Gastrocnemius medialis (tissue), 4 donors: Measurements from ENCODE around the gene PPIH. TPM values are rescaled to one million over a fixed set of nuclear protein-coding genes. Genes with fewer than 3 reads are reported as not detected.

Experiments
- ATAC-seq, 2 donors: fragments of 150-250 bp; one replicate each; pipeline ENCODE4 v1.9.1; 2016
- DNase-seq, 2 donors: peaks; one replicate each; pipeline ENCODE4 v3.0.0-alpha.2; 2019
- H3K27ac ChIP-seq, 4 donors: fragments of 200-600 bp; sonication (generic); 1 replicate in 1 of 4; 2 replicates in 3 of 4; pipeline ENCODE4 v1.5.1; 2016 to 2018; ENCODE audit warnings: mild to moderate bottlenecking in 2 of 4, moderate library complexity in 1 of 4
- H3K27me3 ChIP-seq, 3 donors: fragments of 200-600 bp; sonication (generic) in 2 of 3; 1 replicate in 1 of 3; 2 replicates in 2 of 3; pipeline versions ENCODE4 v1.5.1 to v1.6.0; 2016 to 2019; ENCODE audit warnings: mild to moderate bottlenecking in 1 of 3, moderate library complexity in 1 of 3
- H3K36me3 ChIP-seq, 2 donors: fragments of 200-600 bp; sonication (generic) in 1 of 2; one replicate each; pipeline ENCODE4 v1.5.1; 2017 to 2018
- H3K4me1 ChIP-seq, 2 donors: fragments of 200-600 bp; sonication (generic) in 1 of 2; one replicate each; pipeline ENCODE4 v1.5.1; 2016 to 2017; ENCODE audit warnings: mild to moderate bottlenecking in 2 of 2
- H3K4me3 ChIP-seq, 4 donors: fragments of 200-600 bp; sonication (generic) in 3 of 4; 1 replicate in 1 of 4; 2 replicates in 3 of 4; pipeline ENCODE4 v1.5.1; 2016 to 2019; ENCODE audit warnings: mild to moderate bottlenecking in 2 of 4
- H3K9me3 ChIP-seq, 3 donors: fragments of 200-600 bp; sonication (generic) in 2 of 3; 1 replicate in 1 of 3; 2 replicates in 2 of 3; pipeline ENCODE4 v1.5.1; 2016 to 2019
- CTCF ChIP-seq, 5 experiments: fragments of 450-650 bp in 3 of 5; fragments of 200-600 bp in 2 of 5; sonication (generic) in 2 of 5; IDR thresholded peaks in 4 of 5; conservative IDR thresholded peaks in 1 of 5; 1 replicate in 4 of 5; 2 replicates in 1 of 5; pipeline ENCODE4 v1.5.1; 2016 to 2019; ENCODE audit warnings: antibody characterized with exemption in 5 of 5, mild to moderate bottlenecking in 3 of 5, moderate library complexity in 3 of 5
- POLR2A ChIP-seq, 2 donors: fragments of 450-650 bp; IDR thresholded peaks; one replicate each; pipeline ENCODE4 v1.6.1; 2017; ENCODE audit warnings: antibody characterized with exemption in 2 of 2, mild to moderate bottlenecking in 2 of 2, moderate library complexity in 2 of 2
- in situ Hi-C, 4 donors: fragments of 200-750 bp; cut with MboI; loops; one replicate each; pipeline versions ENCODE4 v1.15.0 to v1.8.0; 2017; ENCODE audit warnings: low sequenced_read_pairs in 4 of 4
- intact Hi-C: fragments of 100-400 bp; cut with DNase I; formaldehyde crosslinking; loops from one replicate; pipeline ENCODE4 v1.15.1; 2023; ENCODE audit warnings: low total_unique reads
- total RNA-seq, 4 donors: library from RNA; depleted of rRNA; stranded (reverse); fragments of >200 nt; gene quantifications; one replicate each; pipeline versions ENCODE4 v1.1.0 to v1.2.3, GENCODE V29; 2016

PPIH gene
- total RNA-seq, 4 donors from 2014 or later: 6.1 to 13.6 (median 7.1) TPM

- TF ChIP-seq CTCF (IDR thresholded peaks at IDR 0.05 in 4 of 5, conservative IDR thresholded peaks at IDR 0.05 in 1 of 5) (no peak), POLR2A (IDR thresholded peaks at IDR 0.05) (no peak)
- intact Hi-C loops: no loop called here
- Histone ChIP-seq H3K9me3 (no peaks in the 10 kb centered on the region), H3K27me3 (no peaks in the 10 kb centered on the region), H3K36me3 (no peaks in the 10 kb centered on the region), H3K4me3 (no peak overlapping the region), H3K27ac (no peak overlapping the region), H3K4me1 (peaks cover 5 to 8% of the 10 kb centered on the region in 2 donors)
- ATAC-seq: no peak
- no peak for DNase-seq
- in situ Hi-C loops: no loop called here
Measured at GRCh38 chr1:42676534-42677087, 18.4 kb downstream of the PPIH start.

- H3K4me3 ChIP-seq: no peak overlapping the region
- H3K4me1 ChIP-seq: peaks cover 19 to 21% of the 10 kb centered on the region in 2 donors
- ATAC-seq (no peak), DNase-seq (no peak)
- H3K27me3 ChIP-seq: no peaks in the 10 kb centered on the region
- TF ChIP-seq CTCF (IDR thresholded peaks at IDR 0.05 in 4 of 5, conservative IDR thresholded peaks at IDR 0.05 in 1 of 5) (no peak), POLR2A (IDR thresholded peaks at IDR 0.05) (no peak)
- H3K36me3 ChIP-seq: peaks cover 0 to 1% of the 10 kb centered on the region in 2 donors
- no peak overlapping the region for H3K27ac ChIP-seq
- in situ Hi-C loops: no loop called here
- H3K9me3 ChIP-seq: no peaks in the 10 kb centered on the region
- intact Hi-C loops: no loop called here
Measured at GRCh38 chr1:42679364-42679983, 21.3 kb downstream of the PPIH start.

- no peak for TF ChIP-seq POLR2A (IDR thresholded peaks at IDR 0.05)
- peaks cover 25 to 27% of the 10 kb centered on the region in 2 donors for H3K4me1 ChIP-seq
- no peak for ATAC-seq
- no peak for DNase-seq
- H3K27ac ChIP-seq: no peak overlapping the region
- no peaks in the 10 kb centered on the region for H3K27me3 ChIP-seq
- H3K36me3 ChIP-seq: peaks cover 0 to 6% of the 10 kb centered on the region in 2 donors
- intact Hi-C loops (loop anchor here (5.0 to 10.0 kb wide), 4 partner anchors 87 to 645 kb away; partner anchors contain the start of genes C1orf50, CCDC30, P3H1 and ZNF691), in situ Hi-C loops (loop anchor here in 1 of 4 donors (10.0 kb wide), 1 partner anchor 85 kb away; the partner anchor contains the start of genes C1orf50 and P3H1)
- H3K9me3 ChIP-seq: no peaks in the 10 kb centered on the region
- no peak overlapping the region for H3K4me3 ChIP-seq
Measured at GRCh38 chr1:42680055-42680454, 21.8 kb downstream of the PPIH start.

- Histone ChIP-seq H3K4me1 (peaks cover 35 to 37% of the 10 kb centered on the region in 2 donors), H3K27me3 (no peaks in the 10 kb centered on the region), H3K4me3 (peak overlapping the region; percentile 84 to 92 (median 86)), H3K9me3 (no peaks in the 10 kb centered on the region), H3K36me3 (peaks cover 0 to 6% of the 10 kb centered on the region in 2 donors), H3K27ac (peak overlapping the region; percentile 97 to 98 (median 98))
- TF ChIP-seq POLR2A (IDR thresholded peaks at IDR 0.05) (no peak), CTCF (IDR thresholded peaks at IDR 0.05 in 4 of 5, conservative IDR thresholded peaks at IDR 0.05 in 1 of 5) (no peak)
- in situ Hi-C loops (loop anchor here in 1 of 4 donors (10.0 kb wide), 1 partner anchor 84 kb away; the partner anchor contains the start of genes C1orf50 and P3H1), intact Hi-C loops (loop anchor here (1.0 to 10.0 kb wide), 5 partner anchors 86 to 646 kb away; partner anchors contain the start of genes C1orf50, CCDC30, ERMAP and P3H1)
- ATAC-seq: peak in 1 of 2 donors; percentile 7
- no peak for DNase-seq
Measured at GRCh38 chr1:42680921-42681683, 22.9 kb downstream of the PPIH start.
